ENCODE data around the gene USP32.
"Not testable (repeated sequence)": the region's sequence is repeated elsewhere in the genome, so short reads cannot be mapped to it uniquely, and the experiment has no call there.

USP32 gene

DNA sequence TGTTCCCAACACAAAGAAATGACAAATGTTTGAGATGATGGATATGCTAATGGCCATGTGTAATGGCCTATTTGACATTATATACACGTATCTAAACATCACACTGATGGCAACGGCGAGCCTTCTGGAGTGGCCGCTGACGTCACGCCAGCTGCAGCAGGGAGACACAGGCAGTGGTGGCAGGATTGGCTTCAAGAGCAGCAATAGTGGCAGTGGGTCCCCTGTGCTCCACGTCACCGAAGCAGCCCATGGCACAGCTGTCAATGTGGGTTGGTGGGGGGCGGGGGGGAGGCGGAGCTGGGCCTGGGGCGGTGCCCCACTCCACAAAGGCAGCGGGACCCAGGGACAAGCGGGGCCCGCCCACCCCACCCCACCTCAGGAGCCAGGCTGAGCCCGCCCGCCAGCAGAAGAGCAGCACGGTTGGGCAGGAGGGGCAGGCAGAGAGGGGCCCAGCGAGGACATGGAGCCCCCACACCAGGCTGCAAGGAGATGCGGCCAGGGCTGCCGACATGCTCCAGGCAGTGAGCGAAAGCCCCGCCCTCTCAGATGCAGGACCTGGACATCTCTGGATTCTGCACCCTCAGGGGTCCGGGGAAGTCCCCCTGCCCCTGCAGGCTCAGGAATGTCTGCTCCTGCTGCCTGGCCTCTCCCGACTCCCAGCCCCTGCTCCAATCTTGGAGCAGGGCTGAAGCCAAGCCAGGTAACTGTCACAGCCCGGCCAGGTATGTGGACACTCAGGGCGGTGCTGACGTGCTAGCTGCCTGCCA is 64.6 kb downstream of the USP32 start:
- DNase-seq, result no peak

DNA sequence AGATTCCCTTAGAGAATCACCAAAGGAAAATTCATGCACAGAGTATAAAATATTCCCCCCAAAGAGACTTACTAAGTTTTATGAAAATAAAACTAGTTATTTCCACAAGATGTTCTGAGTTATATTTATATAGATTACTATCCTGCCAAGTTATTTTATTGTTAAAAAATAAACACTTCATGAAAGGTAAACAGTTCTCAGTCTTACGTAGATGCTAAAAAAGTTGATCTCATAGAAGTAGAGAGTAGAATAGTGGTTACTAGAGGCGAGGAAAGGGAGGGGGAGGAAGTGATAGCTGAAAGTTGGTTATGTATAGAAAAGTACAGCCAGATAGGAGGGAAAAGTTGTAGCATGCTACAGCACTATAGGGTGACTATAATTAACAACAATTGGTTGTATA is 65.2 kb downstream of the USP32 start:
- DNase-seq, result no peak

DNA sequence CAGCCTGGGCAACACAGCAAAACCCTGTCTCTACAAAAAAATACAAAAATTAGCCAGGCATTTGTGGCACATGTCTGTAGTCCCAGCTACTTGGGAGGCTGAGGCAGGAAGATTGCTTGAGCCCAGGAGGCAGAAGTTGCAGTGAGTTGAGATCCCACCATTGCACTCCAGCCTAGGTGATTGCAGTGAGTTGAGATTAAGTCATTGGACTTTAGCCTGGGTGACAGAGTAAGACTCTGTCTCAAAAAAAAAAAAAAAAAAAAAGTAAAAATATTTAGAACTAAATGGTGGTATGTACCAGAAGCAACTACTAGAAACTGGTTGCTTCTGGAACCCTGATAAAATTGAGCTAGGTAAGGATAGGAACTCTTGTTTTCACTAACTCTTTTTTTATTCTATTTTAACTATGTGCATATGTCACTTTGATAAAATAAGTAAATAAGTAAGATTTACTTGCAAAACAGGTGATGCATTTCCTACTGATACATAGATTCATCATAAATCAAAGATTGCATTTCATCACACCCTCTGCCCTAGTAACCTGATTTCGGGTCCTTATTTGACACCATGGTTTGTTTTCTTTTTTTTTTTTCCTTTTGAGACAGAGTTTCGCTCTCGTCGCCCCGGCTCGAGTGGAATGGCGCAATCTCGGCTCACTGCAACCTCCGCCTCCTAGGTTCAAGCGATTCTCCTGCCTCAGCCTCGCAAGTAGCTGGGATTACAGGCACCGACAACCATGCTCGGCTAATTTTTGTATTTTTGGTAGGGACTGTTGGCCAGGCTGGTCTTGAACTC is 66.0 kb downstream of the USP32 start:
- no peak for DNase-seq

DNA sequence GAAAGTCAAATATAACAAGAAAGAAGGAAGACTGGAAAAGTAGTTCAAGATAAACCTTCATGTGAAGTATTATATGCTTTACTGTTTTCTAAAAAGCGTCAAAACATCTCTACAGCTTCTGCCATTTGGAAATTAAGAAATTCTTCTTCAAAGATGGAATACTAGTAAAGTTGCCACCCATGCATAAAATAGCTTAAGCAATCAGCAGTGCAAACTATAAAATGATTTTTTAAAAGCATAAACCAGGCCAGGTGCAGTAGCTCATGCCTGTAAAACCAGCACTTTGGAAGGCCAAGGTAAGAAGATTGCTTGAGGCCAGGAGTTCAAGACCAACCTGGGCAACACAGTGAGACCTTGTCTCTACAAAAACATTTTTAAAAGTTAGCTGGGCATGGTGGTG is 68.2 kb downstream of the USP32 start:
- DNase-seq, result no peak

DNA sequence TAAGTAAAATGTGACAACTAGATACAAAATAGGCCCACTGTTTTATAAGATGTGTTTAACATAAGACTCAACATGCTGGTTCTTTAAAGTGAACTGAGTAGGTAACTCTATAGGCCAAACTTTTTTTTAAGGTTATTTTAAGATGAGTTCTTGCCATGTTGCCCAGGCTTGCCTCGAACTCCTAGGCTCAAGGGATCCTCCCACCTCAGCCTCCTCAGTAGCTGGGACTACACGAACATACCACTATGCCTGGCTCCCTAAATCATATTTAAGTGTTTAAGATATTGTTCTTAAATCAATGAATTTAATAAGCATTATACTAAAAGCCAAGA is 69.9 kb downstream of the USP32 start:
- DNase-seq, result no peak

DNA sequence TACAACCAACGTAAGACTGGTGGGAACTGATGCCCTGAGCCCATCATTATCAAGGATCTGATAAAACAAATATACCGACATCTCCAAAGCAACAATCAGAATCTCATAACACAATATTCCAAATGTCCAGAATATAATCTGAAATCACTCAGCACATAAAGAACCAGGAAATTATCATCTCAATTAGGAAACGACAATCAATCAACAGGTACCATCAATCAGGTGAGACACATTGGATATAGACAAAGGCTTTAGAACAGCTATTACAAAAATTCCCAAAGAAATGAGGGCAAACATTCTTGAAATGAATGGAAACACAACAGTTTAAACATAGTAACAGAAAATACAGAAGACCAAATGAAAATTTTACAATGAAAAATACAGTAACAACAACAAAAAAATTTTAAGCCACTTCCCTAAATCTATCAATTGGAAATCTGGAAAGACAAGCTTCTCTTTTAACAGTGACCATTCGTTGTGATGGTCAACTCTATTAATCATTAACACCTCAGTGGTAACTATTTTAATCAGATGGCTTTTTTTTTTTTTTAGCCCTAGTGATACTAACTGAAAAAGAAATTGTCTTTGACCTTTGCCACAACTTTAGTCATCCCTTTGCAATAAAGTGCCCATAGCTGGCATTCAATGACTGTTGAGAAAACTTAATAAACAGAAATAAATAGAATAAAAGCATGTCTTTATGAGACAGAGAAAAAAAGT is 70.4 kb downstream of the USP32 start:
- DNase-seq, result no peak

DNA sequence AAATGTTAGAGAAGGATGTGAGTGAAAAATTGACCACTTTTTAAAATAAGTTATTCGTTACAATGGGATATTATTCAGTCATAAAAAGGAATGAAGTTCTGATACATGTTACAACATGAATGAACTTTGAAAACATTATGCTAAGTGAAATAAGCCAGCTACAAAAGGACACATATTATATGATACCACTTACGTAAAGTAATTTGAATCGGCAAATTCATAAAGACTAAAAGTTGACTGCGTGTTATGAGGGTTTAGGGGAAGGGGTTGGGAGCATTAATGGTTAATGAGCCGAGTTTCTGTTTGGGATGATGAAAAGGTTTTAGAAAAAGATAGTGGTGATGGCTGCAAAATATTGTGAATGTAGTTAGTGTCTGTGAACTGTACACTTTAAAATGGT is 73.1 kb downstream of the USP32 start:
- no peak for DNase-seq

DNA sequence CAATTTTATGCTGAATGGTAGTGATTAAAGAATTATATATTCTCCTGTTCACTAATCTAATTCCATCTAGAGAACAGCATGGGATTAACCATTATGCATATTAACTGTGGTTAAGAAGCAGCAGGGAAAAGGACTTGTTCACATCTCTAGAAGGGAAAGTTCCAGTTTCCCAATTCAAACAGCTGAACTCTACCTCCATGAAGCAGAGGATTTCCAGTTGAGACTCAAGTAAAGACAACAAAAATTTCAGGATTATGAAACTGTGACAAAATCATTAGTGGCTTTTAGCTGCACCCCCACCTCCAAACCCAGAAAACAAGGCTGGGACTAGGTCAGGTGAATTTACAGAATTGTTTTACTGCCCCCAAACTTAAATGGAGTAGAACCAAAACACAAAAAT is 73.6 kb downstream of the USP32 start:
- no peak for DNase-seq

DNA sequence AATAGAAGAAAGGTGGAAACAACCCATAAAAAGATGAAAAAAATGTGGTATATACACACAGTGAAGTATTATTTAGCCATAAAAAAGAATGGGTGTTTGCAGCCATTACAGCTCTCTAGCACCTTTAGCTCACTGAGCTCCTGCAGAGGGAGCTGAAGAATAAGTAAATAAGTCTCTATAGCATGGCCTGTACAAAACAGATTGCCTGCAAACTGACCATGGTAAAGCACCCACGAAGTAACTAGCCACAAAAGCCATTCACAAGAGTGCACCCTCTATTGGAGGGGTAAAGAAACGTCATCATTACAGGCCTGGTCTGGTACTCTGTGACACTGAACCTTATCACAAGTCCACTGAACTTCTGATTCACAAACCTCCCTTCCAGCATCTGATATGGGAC is 76.3 kb downstream of the USP32 start:
- DNase-seq, result no peak

DNA sequence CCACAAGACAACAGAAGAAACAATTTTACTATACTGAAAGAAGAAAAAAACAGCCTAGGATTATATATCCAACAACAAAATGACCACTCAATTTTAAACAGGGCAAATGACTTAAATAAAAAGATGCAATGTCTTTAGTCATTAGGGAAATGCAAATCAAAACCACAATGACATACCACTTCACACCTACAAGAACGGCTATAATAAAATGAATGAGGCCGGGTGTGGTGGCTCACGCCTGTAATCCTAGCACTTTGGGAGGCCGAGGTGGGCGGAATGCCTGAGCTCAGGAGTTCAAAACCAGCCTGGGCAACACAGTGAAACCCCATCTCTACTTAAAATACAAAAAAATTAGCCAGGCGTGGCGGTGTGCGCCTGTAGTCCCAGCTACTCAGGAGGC is 77.0 kb downstream of the USP32 start:
- DNase-seq, result not testable (repeated sequence)

DNA sequence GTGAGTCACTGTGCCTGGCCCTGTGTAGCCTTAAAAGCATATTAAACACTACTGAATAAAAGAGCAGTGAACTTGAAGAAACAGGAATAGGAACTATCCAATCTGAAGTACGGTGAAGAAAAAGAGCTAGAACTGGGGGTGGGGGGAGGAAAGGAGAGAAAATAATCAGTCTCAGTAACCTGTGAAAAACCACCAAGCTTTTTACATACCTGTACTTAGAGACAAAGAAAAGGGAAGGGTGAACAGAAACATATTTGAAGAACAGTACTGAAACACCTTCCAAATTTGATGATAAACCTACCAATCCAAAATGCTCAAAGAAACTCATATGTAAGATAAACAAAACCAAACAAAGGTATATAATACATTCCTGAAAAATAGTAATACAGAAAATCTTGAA is 77.5 kb downstream of the USP32 start:
- no peak for DNase-seq

DNA sequence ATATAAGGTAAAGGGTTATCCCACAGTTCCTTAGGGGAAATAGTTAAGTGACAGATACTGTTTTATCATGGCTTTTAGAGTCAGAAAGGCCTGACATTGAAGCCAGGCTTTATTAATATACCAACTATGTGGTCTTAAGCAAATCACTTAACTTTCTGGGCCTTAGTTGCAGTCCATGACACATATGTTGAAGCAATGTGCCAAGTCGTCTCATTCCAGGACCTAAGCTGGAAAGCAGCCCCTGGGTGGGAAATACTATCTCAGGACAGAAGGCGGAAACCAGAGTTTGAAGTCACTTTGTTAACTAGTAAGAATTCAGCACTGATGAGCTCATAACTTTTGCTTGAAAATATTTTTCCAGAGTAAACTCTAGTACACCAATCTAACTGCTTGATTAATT is 80.0 kb downstream of the USP32 start:
- no peak for DNase-seq

DNA sequence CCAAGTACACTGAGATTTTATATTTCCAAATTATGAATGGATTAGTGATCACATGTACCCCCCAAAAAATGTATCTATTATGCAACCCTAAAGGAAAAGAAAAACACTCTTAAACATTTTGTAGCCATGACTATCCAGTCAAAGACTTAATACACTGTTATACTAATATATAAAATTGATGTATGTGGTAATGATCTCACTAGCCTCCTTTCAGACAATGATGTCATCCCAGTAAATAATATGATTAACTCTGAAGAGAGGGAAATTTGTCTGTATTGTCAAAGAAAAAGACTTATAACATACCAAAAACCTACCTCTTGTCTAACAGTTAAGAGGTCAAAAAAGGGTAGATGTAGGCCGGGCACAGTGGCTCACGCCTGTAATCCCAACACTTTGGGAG is 80.7 kb downstream of the USP32 start:
- no peak for DNase-seq

DNA sequence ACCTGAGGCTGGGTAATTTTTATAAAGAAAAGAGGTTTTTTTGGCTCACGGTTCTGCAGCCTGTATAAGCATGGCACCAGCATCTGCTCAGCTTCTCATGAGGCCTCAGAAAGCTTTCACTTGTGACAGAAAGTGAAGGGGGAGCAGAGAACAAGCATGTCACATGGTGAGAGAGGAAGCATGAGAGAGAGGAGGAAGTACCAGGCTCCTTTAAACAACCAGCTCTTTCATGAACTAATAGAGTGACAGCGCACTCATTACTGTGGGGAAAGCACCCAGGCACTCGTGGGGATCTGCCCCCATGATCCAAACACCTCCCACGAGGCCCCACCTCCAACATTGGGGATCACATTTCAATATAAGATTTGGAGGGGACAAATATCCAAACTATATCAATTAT is 86.8 kb downstream of the USP32 start:
- no peak for DNase-seq

DNA sequence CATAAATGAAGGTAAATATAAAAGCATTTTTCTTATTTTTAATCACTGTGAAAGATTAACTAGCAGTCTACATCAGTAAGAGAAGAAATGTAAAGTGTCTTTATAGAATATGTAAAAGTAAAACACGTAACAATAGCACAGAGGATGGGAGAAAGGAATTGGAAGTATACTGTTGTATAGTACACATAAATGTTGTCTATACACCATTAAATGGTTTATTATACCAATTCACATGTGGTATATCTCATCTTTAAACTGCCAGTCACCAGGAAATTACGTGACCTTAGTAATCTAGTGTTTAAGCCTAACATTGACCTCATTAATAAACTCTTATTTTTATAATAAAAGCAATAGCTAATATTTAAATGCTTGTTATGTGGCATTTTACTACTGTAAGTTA is 87.4 kb downstream of the USP32 start:
- DNase-seq, result no peak

DNA sequence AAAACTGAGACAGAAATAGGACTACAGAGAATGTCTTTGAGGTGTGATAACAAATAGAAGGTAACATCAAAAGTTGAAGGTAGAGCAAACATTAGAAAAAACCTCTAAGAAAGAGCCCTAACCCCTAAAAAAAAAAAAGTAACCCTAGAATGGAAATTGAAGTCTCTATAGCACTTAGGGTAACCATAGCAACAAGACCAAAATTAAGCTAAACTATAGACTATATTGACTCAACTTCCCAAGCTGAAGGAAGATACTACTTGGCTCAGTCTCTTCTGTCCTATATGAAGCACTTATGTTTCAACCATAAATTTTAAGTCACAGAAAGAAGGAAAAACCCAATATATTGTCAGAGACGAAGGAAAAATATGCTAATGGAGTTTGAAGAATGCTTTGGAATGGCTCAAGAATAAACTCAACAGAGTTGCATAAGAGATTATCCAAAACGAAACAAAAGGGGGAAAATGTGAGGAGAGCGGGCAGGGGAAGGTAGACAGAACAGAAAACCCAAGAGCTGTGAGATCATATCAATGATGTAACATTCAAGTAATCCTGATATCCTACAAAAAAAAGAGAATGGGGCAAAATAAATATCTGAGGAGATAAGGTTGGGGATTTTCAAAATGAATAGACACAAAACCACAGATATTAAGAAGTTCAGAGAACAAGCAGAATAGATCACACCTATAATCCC is 88.4 kb downstream of the USP32 start:
- no peak for DNase-seq

DNA sequence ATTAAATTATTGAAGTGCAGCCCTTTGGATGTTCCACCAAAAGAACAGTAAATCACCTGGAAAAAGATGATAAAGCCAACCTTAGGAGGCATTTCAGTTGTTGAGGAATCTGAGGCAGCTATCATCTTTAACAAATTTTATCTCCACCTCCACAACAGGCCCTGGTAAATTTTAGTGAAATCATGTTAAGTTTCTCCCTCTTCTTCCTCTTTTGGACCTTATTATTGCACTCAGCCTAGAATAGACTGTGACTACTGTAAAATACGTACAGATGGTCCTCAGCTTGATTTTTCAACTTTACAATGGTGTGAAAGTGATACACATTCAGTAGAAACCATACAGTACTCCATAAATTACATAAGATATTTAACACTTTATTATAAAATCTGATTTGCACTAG is 90.3 kb downstream of the USP32 start:
- DNase-seq, result no peak

DNA sequence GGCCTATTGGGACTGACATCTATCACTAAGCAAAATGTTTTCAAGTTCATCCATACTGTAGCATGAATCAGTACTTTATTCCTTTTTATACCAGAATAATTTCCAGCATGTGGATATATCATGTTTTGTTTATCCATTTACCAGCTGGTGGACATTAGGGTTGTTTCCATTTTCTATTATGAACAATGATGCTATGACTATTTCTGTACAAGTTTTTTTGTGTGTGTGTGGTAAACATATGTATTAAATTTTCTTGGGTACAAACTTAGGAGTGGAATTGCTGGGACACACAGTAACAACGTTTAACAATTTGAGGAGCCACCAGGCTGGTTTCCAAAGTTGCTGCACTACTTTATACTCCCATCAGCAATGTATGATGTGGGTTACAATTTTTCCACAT is 91.0 kb downstream of the USP32 start:
- DNase-seq, result no peak

DNA sequence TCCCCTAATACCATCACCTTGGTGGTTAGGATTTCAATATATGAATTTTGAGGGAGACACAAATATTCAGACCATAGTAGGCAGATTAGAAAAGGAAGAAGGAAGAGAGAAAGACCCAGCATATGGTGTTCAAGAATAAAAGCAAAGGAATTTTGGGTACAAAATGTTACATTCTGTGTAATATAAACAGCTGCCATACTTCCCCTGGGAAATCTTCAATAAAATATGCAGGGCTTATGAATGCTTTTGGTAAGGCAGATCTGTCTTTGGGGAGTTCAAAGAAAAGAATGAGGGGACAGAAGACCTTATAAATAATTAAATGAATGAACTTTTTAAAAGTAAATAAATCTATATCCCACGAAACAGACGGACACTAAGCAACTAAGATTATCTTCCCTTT is 91.9 kb downstream of the USP32 start:
- DNase-seq, result no peak

DNA sequence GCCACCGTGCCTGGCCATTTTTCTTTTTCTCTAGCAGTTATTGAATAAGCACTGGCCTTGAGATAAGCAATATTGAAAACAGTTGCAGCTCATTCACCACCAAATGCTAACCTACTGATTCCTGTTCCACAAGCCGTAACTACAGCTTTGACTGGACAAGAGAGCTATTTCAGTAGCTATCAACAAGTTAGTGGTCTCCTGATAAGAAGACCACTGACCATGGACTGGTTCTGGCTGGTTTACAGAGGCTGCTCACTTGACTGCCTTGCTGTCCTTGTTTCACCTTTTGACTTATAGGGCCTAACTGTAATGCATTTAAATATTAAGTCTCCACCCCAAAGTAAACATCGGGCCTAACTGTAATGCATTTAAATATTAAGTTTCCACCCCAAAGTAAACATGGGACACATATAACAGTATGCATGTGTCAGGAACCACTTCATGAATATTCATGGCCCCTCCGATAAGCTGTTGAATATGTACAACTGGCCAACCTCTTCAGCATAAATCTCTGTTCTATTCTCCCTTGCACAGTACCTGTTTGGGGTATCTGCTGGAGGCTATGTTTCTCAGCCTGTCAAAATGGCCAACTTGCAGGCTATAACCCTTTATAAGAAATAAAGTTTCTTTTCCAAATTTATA is 94.1 kb downstream of the USP32 start:
- no peak for DNase-seq

DNA sequence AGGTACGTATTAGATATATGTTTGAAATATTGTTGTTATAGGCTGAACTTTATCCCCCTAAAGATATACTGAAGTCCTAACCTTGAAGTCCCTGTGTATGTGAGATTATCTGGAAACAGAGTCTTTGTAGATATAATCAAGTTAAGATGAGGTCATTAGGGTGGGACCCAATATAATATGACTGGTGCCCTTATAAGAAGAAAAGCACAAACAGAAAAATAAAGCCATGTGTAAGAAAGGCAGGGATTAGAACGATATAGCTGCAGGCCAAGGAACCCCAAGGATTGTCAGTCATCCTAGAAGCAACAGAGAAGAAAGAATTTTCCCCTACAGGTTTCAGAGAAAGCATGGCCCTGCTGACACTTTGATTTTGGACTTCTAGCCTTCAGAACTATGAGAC is 95.8 kb downstream of the USP32 start:
- DNase-seq, result no peak

DNA sequence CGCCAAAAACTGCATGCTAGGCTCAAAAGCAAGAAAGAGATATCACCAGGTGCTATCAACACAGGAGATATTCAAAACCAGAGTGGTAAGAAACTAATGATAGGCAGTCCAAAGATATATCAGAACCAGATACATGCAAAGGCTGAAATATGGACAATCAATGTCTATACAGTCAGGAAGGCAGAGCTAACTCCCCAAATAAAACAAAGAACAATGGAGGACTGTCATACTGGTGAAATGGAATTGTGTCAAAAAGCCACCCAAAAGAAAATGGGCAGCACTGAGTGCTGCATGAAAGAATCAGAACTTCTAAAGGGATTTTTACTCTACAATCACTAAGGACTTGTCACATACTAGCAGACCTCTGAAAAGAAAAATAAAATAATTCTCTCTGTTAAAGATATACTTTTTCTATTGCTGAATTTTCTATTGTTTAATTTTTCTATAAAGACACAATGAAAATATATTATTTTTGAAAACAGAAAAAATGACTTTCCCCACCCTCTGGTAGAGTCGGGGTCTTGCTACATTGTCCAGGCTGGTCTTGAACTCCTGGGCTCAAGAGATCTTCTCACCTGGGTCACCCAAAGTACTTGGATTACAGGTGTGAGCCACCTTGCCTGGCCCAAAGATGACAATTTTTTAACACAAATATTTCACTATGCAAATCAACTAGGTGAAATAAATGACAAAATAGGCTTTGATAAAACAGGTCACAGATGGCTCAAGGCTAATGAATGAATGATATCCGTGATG is 98.2 kb downstream of the USP32 start:
- DNase-seq, result no peak

Data from NCI-H345 (cell line).